Fibroblast of upper back skin (primary cell): ENCODE measurements around the gene CHPT1.
A peak's percentile ranks its signal among the peaks of the same experiment; 100 is the strongest.
"Not testable (repeated sequence)": the region's sequence is repeated elsewhere in the genome, so short reads cannot be mapped to it uniquely, and the experiment has no call there.

ENCODE experiments used
- DNase-seq: peaks from one replicate; pipeline ENCODE4 v3.0.0-alpha.2; 2013

CHPT1 gene

DNA sequence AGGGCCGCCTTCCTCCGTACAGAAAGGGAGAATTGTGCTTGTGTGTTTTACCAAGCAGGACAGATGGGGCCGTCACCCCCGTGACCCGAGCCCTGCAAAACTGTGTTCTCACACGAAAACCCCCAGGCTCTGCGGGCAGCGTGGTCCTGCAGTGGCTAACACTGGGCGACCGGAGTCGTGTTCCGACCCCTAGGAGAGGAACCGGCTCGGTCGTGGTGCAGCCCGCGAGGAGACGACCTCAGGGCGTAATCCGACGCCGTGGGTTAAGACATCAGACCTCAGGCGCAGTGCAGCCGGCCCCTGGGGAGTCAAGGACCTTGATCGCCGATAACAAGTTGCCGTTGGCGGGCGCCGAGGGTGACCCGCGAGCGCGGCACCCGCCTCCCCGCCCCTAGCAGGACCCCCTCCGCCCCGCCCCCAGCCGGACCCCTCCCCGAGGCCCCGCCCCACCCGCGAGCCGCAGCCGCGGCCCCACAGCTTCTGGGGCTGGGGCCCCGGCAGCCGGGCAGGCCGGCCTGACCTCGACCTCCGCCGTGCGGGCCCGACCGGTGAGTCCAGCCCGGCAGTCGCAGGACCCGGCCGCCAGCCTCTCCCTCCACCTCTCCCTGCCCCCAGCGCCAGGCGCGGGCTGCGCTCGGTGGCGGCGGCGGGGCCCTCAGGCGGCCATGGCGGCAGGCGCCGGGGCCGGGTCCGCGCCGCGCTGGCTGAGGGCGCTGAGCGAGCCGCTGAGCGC lies at the start of gene CHPT1:
CHPT1 (plus strand) TSS at position 444 of the 733 bp plus-strand sequence; CDS start at position 666, 222 bp downstream.
- DNase-seq = peak; percentile 22

DNA sequence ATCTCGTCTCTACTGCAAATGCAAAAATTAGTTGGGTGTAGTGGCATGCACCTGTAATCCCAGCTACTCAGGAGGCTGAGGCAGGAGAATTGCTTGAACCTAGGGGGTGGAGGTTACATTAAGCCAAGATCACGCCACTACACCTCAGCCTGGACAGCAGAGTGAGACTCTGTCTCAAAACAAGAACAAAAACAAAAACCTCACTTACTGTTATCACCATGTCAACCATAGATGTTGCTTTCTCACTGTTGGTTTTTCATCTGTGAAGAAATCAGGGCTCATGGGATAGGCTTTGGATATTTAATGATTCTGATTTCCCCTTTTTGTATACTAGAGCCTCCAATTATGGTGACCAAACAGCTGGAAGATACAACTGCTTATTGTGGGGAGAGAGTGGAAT lies 49.7 kb upstream of the CHPT1 start:
- no peak for DNase-seq

DNA sequence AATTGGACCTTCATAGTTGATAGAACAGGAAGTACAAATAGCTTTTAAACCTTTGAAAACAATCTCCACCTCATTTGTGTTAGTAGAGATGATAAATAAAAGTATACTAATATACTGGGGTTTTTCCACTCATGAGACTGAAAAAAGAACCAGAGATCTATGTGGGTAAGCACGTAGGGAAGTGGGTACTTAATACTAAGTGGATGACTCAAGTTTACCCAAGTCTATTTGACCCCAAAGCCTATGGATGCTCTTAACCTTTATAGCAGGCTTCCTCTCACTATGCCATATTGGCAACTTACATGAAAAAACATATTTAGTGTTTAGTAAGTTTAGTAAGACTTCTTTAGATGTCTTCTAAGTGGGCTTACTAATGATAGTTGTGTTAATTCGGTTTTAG lies 49.2 kb upstream of the CHPT1 start:
- no peak for DNase-seq

DNA sequence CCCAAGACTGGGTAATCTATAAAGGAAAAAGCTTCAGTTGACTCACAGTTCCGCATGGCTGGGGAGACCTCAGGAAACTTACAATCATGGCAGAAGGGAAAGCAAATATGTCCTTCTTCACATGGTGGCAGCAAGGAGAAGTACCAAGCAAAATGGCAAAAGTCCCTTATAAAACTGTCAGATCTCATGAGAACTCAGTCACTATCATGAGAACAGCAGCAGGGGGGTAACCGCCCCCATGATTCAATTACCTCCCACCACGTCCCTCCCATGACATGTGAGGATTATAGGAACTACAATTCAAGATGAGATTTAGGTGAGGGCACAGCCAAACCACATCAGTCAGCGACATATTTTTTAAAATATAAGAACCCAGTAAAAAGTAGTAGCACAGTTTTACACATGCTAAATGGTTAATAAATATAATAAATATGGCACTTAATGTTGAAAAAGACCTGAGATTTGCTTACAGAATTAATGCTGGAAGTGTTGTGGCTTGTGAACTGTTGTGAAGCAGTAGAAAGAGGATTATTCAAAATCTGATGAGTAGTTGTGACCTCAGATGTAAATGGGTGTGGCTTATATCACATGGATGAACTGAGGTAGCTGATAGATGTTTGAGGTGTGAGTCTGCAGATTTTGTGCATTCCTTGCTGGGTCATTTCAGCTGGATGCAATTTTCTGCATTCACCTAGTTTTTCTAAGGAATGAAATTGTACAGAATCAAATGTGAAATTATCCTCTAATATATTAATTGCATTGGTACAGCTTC lies 46.9 kb upstream of the CHPT1 start:
- no peak for DNase-seq

DNA sequence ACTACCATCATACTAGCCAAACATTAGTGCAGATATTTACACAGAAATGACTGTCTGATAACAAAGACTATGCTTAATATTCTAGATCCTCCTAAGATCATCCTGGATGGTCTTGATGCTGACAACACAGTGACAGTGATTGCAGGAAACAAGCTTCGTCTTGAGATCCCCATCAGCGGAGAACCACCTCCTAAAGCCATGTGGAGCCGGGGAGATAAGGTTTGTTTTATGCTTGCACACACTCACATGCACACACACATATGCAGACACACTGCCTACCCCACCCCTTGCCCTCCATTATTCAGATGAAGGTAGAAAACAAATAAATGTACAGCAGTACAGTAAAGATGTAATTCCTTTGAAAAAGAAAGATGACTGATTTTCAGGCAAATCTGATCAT lies 44.4 kb upstream of the CHPT1 start:
- no peak for DNase-seq

DNA sequence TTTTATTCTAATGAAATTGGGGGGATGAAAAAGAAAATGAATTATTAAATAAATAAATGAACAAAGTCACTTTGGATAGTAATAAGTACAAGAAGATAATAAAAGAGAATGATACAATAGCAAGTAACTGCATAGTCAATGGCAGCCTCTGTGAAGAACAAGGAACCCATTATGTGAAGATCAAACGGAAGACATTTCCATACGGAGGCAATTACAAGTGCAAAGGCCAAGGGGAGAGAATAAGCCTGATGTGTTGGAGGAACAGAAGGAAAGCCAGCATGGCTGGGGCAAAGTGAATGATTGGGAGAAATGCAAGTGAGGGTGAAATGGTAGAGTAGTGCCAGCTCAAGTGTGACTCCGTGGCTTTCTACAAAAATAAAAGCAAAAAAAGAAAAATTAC lies 43.9 kb upstream of the CHPT1 start:
- DNase-seq = no peak

DNA sequence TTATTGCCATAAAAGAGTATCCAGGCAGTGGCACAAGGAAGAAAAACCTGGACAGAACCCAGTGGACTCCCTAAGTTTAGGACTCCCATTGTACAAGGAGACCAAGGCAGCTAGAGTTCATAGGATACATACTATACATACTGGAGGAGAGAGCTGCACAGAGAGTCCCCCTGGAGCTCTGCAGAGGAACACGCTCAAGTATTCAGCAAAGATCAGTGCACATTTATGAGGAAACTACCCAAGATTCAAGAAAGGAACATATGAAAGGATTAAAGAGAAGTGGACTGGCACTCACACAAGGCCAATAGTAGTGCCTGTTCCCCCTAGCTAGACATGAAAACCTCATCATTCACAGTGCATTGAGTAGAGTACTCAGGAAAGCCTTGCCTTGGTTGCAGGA lies 43.0 kb upstream of the CHPT1 start:
- no peak for DNase-seq

DNA sequence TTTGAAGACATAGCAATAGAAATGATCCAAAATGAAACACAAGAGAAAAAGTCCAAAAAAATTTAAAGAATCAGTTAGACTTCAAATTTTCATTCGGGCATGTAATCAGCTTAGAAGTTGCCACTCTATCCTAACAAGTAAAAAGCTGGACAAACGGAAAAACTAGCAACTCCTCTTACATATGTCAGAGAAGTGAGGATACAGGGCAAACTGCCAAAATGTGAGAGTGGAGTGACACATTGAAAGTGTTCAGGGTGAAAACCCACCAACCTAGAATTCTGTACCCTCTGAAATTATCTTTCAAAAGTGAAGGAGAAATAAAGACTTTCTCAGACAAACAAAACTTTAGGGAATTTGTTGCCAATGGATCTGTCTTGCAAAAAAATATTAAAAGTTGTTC lies 42.0 kb upstream of the CHPT1 start:
- DNase-seq = no peak

DNA sequence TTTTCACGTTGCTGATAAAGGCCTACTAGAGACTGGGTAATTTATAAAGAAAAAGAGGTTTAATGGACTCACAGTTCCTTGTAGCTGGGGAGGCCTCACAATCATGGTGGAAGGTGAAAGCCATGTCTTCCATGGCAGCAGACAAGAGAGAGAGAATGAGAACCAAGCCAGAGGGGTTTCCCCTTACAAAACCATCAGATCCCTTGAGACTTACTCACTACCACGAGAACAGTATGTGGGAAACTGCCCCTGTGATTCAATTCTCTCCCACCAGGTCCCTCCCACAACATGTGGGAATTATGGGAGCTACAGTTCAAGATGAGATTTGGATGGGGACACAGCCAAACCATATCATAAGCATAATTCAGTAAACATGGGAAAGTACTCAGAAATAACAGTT lies 36.8 kb upstream of the CHPT1 start:
- DNase-seq = not testable (repeated sequence)

DNA sequence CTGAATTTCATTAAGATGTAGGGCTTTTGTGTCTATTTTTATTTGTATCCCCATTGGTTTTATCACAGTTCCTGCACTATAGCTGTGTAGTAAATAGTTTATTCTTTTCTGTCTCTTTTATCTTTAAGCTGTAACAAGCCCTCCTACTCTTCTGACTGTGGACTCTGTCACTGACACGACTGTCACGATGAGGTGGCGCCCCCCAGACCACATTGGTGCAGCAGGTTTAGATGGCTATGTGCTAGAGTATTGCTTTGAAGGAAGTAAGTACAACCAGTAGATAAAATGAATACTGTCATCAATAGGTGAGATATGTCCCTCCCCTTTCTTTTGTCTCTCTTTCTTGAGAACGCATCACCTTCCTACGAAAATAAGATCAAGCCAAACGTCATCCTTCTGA lies 34.1 kb upstream of the CHPT1 start:
- no peak for DNase-seq

DNA sequence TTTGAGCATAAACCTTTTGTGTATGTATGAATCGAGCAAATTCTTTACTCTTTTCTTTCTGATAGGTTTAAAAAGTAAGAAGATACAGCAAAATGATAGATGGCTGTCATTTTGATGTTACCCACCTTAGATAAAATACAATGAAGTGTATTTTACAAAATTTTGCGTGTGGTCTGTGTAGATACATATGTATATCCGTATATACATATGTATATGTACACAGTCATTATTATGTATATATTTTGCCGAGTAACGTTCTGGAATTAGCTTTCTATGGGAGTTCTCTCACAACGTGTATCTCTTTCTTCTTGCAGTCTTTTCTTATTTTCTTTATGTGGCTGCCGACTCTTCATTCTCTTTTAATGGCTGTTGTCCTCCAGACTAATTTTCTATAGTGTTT lies 32.4 kb upstream of the CHPT1 start:
- no peak for DNase-seq

DNA sequence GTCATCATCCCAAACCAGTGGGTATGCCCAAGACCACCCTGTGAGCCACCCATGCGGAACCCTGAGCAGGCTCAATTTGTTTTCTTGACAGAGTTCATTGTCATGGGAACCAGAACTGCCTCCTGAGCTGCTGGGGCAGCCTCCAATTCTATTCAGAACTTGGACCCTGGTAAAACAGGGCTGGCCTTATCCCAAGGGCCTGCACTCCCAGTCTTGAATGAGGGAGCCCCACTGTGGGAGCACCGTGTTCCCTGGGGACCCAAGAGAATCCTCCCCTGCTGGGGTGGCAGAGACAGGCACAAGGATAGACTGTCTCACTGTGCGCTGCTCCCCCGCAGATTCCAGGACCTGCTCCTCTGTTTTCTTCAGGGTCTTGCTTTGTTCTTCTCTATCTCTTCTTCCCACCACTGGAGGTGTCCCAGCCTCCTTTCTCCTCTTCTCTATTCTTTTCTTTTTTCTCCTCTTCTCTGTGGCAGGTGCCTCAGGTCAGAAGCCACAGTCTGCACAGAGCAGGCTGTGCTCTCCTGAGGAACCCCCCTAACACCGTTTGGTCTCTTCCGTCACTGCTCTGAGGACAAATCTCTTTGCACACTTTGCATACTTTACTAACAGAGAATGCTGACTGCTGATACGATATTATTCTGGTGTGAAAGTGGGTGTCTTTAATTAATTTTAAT lies 31.2 kb upstream of the CHPT1 start:
- no peak for DNase-seq

DNA sequence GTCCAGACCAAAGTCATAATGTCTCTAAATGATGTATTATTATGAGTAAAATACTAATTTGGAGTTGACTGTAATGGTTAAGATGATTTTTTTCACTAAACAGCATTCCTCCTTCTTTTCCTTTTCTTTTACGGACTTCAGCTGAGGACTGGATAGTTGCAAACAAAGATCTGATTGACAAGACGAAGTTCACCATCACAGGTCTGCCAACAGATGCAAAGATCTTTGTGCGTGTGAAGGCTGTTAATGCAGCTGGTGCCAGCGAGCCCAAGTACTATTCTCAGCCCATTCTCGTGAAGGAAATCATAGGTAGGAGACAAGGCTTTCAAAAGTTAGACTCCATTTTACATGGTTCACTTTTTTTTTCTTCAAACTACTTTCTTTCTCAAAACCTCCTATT lies 29.8 kb upstream of the CHPT1 start:
- DNase-seq = no peak

DNA sequence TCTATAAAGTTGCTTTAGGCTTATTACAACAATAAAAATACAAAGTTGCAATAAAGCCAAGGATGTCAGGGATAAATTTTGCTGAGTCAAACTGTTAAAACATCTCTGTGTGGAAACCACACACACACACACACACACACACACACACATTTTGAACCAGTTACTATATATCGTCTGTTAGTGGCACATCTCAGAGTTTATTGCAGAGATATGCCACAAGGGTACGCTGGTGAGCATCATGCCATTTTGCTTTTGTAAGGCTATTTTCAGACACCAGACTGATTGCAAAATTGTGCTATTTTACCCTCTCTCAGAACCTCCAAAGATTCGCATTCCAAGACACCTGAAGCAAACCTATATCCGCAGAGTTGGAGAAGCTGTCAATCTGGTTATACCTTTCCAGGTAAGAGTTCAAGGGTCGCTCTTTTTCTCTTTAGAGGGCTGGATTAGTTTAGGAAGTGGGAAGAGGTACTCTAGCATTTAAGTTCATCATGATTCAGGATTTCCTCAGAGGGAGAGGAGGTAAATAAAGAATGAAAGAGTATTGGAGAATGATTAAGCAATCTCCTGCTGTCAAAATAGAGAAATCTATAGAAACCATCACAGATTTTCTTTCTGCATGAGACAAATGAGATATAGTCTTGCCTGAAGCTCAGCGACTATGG lies 27.3 kb upstream of the CHPT1 start:
- peak; percentile 35 for DNase-seq

DNA sequence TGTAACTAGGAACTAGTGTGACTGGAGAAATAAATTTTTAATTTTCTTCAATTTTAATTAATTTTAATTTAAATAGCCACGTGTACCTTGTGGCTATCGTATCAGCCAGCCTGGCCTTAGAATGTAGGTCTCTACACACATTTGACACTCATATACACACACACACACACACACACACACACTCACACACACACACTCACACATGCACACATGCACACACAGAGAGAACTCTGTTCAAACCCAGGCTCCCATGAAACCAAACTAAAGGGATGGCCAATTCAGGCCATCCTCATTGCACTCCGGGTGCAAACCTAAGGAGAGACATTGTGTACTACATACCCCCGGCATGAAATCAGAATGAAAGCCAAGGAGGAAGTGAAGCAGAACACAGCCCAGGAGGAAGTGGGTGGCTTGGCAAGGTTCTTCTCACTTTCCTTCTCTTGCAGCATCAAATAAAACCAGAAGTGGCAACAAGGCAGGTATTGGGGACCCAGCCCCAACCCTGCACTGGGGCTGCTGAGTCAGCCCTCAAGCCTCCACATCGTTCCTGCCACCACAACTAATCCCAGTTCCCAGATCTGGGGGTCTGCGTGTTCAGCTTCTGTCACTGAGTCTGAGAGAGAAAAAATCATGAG lies 26.2 kb upstream of the CHPT1 start:
- no peak for DNase-seq

DNA sequence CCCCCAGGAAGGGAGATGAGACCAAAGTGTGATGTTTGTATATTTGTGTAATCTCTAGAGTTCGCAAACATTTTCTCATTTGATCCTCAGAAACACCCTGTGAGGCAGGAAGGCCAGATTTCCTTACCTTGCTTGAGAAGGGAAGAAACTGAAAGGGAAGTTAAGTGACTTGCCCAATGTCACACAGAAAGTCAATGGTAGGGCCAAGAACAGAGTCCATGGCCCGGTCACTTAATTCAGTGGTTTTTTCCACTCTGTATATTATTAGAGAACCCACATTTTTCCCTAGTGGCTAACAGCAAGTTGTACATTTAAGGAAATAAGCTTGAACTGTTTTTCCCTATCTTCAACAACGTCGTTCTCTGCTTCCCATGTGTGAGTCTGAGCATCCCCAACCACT lies 25.6 kb upstream of the CHPT1 start:
- no peak for DNase-seq

DNA sequence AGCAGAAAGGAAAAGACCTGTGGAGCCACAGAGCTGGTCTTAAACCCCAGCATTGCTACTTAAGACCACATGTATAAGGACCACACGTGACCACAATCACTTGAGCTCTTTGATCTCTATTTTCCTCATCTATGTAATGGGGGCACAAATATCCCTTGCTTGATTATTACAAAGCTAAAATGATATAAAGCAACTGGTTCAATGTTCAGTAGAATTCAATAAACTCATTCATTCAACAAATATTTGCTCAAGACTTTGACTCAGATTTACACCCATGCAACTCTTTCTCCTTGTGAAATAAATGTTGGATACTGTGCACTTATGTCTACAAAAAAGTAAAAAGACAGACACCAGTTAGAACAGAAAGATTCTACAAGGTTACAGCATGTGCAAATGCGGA lies 21.9 kb upstream of the CHPT1 start:
- DNase-seq = no peak

DNA sequence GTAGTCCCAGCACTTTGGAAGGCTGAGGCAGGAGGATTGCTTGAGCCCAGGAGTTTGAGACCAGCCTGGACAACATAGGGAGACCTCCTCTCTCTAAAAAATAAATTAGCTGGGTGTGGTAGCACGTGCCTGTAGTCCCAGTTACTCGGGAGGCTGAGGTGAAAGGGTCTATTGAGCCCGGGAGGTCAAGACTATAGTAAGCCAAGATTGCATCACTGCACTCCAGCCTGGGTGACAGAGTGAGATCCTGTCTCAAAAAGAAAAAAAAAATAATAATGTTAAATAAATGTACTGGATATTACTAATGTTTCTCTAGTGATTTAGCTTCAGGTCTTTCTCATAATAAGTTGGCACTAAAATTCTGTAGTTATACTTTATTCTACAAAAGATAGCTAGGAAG lies 20.9 kb upstream of the CHPT1 start:
- not testable (repeated sequence) for DNase-seq

DNA sequence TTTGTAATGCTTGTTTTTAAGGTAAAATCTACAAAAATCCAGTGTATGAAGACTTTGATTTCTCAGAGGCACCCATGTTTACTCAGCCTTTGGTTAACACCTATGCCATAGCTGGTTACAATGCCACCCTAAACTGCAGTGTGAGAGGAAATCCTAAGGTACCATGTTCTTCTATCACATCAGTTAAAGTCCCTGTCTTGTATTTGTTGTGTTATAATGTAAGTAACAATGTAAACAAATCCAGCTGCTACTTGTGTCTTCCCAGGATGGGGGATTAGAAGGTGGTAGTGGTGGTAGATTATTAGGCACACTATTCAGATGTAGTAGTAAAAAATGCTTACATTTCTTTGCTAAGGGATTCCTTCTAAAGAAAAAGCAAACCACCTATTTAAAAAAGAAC lies 19.4 kb upstream of the CHPT1 start:
- no peak for DNase-seq

DNA sequence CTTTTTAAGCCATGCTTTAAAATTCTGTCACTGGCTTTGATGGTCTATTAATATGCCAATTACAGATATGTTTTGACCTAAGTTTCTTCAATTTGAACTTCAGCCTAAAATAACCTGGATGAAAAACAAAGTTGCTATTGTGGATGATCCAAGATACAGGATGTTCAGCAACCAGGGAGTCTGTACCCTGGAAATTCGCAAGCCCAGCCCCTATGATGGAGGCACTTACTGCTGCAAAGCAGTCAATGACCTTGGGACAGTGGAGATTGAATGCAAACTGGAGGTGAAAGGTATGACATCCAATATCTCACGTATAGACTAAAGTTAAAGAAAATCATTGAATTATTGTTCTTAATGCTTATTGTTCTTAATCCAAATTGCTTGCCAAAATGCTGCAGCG lies 17.2 kb upstream of the CHPT1 start:
- DNase-seq = no peak

DNA sequence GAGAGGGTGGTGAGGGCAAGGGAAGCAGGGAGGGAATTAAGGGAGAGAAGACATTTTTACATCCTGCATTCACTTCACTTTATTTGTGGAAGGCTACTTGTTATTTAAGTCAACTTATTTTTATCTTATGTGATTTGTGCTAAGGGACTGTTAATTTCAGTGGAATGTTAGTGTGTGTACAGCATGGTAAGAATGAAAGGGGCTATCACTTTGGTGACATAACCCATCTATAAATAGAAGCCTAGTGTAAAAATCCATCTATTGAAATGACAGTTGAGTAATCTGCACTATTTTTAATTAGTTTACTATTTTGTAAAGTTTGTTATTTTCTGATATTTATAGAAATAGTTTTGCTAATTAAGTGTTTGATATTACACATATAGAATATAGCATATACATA lies 16.8 kb upstream of the CHPT1 start:
- DNase-seq = no peak

DNA sequence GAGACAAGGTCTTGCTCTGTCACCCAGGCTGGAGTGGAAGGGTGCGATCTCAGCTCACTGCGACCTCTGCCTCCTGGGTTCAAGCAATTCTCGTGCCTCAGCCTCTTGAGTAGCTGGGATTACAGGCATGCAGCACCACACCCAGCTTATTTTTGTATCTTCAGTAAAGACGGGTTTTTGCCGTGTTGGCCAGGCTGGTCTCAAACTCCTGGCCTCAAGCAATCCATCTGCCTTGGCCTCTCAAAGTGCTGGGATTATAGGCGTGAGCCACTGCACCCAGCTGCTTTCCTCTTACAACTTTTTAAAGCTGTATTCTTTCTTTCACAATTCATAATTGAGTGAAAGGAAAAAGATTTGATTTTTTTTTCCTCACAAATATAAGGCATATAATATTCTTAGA lies 15.8 kb upstream of the CHPT1 start:
- DNase-seq = not testable (repeated sequence)

DNA sequence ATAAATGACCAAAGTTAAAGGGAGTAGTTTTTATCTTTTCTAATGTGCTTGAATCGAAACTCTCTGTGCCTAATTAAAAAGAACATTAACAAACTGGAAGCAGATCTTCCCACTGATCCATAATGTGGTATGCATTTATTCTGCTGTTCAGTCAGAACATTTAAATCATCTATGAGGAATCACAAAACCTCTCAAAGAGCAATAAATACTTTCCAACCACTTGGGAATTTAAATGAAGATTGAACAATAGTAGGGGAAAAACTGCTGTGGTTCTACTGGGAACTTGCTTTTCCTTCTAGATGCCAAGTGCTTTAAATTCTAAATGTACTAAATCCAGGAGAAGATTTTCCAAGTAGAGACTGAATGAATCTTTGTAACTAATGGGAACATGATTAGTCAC lies 12.3 kb upstream of the CHPT1 start:
- peak; percentile 10 for DNase-seq
